ENCODE results near the gene N4BP2L2.

Gene N4BP2L2

DNA sequence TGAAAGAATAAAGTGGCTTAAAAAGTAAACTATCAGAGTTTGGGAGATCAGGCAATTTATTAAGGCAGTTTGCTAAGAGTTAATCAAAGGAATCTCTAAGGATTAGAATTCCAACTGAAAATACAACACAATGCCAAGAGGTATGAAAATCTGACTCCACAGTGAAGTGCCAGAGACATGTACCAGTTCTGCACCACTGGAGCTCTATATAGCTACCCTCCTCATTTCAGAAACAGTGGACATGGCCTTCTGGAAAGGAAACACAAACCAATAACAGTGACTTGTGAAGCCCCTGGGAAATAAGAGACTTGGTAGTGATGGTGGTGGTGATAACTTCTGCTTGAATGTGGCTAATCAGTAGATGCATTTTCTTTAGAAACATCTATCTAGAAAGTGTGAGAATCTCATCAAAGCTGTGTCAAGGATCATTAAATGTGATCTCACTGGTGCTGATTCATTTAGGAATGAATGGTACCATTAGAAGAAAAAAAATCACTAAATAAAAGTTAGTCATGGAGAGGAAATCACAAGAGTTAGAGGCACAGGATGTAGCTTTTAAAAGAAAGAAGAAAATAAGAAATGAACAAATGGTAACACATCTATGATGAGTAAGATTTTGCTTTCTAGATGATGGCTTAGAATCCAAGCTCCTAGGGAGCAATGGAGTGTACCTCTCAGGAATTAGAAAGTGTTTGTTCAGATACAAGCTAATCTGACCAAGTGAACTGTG lies 90.5 kb downstream of the N4BP2L2 start:
- no peak for ATAC-seq
- no peak for TF ChIP-seq ZNF565 (CRISPR knock-in tag; conservative IDR thresholded peaks at IDR 0.05; ENCODE audit: low read depth)
- no peak for TF ChIP-seq GLIS3 (CRISPR knock-in tag; IDR thresholded peaks at IDR 0.05)
- TF ChIP-seq, protein P1, sequence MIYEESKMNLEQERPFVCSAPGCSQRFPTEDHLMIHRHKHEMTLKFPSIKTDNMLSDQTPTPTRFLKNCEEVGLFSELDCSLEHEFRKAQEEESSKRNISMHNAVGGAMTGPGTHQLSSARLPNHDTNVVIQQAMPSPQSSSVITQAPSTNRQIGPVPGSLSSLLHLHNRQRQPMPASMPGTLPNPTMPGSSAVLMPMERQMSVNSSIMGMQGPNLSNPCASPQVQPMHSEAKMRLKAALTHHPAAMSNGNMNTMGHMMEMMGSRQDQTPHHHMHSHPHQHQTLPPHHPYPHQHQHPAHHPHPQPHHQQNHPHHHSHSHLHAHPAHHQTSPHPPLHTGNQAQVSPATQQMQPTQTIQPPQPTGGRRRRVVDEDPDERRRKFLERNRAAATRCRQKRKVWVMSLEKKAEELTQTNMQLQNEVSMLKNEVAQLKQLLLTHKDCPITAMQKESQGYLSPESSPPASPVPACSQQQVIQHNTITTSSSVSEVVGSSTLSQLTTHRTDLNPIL (CRISPR knock-in tag; IDR thresholded peaks at IDR 0.05; ENCODE audit: low read depth) = no peak
- no peak for TF ChIP-seq OSR1 (CRISPR knock-in tag; IDR thresholded peaks at IDR 0.05)
- TF ChIP-seq, protein P2, sequence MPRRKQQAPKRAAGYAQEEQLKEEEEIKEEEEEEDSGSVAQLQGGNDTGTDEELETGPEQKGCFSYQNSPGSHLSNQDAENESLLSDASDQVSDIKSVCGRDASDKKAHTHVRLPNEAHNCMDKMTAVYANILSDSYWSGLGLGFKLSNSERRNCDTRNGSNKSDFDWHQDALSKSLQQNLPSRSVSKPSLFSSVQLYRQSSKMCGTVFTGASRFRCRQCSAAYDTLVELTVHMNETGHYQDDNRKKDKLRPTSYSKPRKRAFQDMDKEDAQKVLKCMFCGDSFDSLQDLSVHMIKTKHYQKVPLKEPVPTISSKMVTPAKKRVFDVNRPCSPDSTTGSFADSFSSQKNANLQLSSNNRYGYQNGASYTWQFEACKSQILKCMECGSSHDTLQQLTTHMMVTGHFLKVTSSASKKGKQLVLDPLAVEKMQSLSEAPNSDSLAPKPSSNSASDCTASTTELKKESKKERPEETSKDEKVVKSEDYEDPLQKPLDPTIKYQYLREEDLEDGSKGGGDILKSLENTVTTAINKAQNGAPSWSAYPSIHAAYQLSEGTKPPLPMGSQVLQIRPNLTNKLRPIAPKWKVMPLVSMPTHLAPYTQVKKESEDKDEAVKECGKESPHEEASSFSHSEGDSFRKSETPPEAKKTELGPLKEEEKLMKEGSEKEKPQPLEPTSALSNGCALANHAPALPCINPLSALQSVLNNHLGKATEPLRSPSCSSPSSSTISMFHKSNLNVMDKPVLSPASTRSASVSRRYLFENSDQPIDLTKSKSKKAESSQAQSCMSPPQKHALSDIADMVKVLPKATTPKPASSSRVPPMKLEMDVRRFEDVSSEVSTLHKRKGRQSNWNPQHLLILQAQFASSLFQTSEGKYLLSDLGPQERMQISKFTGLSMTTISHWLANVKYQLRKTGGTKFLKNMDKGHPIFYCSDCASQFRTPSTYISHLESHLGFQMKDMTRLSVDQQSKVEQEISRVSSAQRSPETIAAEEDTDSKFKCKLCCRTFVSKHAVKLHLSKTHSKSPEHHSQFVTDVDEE (CRISPR knock-in tag; IDR thresholded peaks at IDR 0.05) = no peak
- no peak for TF ChIP-seq TCF4 (CRISPR knock-in tag; IDR thresholded peaks at IDR 0.05; ENCODE audit: borderline replicate concordance)
- TF ChIP-seq BACH2 (CRISPR knock-in tag; IDR thresholded peaks at IDR 0.05; ENCODE audit: borderline replicate concordance) = no peak
- TF ChIP-seq ZNF8 (CRISPR knock-in tag; IDR thresholded peaks at IDR 0.05) = no peak
- TF ChIP-seq TOX (CRISPR knock-in tag; IDR thresholded peaks at IDR 0.05; ENCODE audit: borderline replicate concordance) = no peak
- no peak for TF ChIP-seq SNAI2 (CRISPR knock-in tag; IDR thresholded peaks at IDR 0.05)
- TF ChIP-seq ESRRG (CRISPR knock-in tag; IDR thresholded peaks at IDR 0.05) = no peak
- TF ChIP-seq ZC3H10 (CRISPR knock-in tag; IDR thresholded peaks at IDR 0.05) = no peak
- no peak for TF ChIP-seq PPARA (CRISPR knock-in tag; IDR thresholded peaks at IDR 0.05; ENCODE audit: borderline replicate concordance)
- no peak for TF ChIP-seq RARB (CRISPR knock-in tag; IDR thresholded peaks at IDR 0.05)
- TF ChIP-seq ZFP3 (CRISPR knock-in tag; IDR thresholded peaks at IDR 0.05) = no peak
- TF ChIP-seq ARNTL (CRISPR knock-in tag; IDR thresholded peaks at IDR 0.05; ENCODE audit: borderline replicate concordance, low read depth) = no peak
- TF ChIP-seq ZFP30 (CRISPR knock-in tag; IDR thresholded peaks at IDR 0.05) = no peak
- TF ChIP-seq, protein P3, sequence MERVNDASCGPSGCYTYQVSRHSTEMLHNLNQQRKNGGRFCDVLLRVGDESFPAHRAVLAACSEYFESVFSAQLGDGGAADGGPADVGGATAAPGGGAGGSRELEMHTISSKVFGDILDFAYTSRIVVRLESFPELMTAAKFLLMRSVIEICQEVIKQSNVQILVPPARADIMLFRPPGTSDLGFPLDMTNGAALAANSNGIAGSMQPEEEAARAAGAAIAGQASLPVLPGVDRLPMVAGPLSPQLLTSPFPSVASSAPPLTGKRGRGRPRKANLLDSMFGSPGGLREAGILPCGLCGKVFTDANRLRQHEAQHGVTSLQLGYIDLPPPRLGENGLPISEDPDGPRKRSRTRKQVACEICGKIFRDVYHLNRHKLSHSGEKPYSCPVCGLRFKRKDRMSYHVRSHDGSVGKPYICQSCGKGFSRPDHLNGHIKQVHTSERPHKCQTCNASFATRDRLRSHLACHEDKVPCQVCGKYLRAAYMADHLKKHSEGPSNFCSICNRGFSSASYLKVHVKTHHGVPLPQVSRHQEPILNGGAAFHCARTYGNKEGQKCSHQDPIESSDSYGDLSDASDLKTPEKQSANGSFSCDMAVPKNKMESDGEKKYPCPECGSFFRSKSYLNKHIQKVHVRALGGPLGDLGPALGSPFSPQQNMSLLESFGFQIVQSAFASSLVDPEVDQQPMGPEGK (CRISPR knock-in tag; IDR thresholded peaks at IDR 0.05; ENCODE audit: borderline replicate concordance) = no peak
- no peak for TF ChIP-seq CSDC2 (CRISPR knock-in tag; IDR thresholded peaks at IDR 0.05)

DNA sequence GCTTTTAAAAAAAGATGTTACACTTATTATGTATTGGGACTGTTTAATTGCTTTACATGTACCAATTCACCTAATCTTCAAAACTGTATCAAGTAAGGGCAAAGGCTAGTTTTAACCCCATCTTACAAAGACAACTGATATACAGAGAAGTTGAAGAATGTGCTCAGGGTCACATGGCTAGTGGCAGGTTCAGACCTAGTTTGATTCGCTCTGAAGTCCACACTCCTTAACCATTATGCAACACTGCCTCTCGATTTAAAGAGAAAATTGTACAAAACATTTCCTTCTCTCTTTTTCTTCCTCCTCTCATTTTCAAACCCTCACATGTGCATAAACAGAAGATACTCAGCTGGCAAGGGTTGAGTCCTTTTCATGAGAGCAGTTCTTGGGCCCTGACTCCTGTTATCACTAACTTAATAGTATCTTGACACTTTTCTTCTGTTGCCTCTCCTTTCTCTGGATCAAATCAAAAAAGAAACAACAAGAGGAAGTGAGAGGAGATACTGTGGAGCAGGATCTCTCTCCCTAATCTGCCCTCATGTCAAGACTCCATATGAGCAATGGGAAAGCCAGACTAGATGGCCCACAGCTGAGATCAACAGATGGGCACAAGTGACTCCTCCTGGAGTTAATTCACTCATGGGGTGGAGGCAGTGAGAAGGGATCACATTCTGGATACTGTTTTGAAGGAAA lies 91.7 kb downstream of the N4BP2L2 start:
- no peak for ATAC-seq
- no peak for TF ChIP-seq PPARA (CRISPR knock-in tag; IDR thresholded peaks at IDR 0.05; ENCODE audit: borderline replicate concordance)
- TF ChIP-seq GLIS3 (CRISPR knock-in tag; IDR thresholded peaks at IDR 0.05) = no peak
- no peak for TF ChIP-seq ESRRG (CRISPR knock-in tag; IDR thresholded peaks at IDR 0.05)
- no peak for TF ChIP-seq SNAI2 (CRISPR knock-in tag; IDR thresholded peaks at IDR 0.05)
- no peak for TF ChIP-seq ZNF70 (CRISPR knock-in tag; IDR thresholded peaks at IDR 0.05)
- TF ChIP-seq, protein P4, sequence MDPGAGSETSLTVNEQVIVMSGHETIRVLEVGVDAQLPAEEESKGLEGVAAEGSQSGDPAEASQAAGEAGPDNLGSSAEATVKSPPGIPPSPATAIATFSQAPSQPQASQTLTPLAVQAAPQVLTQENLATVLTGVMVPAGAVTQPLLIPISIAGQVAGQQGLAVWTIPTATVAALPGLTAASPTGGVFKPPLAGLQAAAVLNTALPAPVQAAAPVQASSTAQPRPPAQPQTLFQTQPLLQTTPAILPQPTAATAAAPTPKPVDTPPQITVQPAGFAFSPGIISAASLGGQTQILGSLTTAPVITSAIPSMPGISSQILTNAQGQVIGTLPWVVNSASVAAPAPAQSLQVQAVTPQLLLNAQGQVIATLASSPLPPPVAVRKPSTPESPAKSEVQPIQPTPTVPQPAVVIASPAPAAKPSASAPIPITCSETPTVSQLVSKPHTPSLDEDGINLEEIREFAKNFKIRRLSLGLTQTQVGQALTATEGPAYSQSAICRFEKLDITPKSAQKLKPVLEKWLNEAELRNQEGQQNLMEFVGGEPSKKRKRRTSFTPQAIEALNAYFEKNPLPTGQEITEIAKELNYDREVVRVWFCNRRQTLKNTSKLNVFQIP (CRISPR knock-in tag; IDR thresholded peaks at IDR 0.05; ENCODE audit: borderline replicate concordance, low read depth) = no peak
- TF ChIP-seq ARNTL (CRISPR knock-in tag; IDR thresholded peaks at IDR 0.05; ENCODE audit: borderline replicate concordance, low read depth) = no peak
- TF ChIP-seq ZFP3 (CRISPR knock-in tag; IDR thresholded peaks at IDR 0.05) = no peak
- TF ChIP-seq, protein P1 (CRISPR knock-in tag; IDR thresholded peaks at IDR 0.05; ENCODE audit: low read depth) = no peak
- no peak for TF ChIP-seq ZFP30 (CRISPR knock-in tag; IDR thresholded peaks at IDR 0.05)
- TF ChIP-seq, protein P3 (CRISPR knock-in tag; IDR thresholded peaks at IDR 0.05; ENCODE audit: borderline replicate concordance) = no peak
- no peak for TF ChIP-seq OSR1 (CRISPR knock-in tag; IDR thresholded peaks at IDR 0.05)
- TF ChIP-seq BACH2 (CRISPR knock-in tag; IDR thresholded peaks at IDR 0.05; ENCODE audit: borderline replicate concordance) = no peak
- TF ChIP-seq CSDC2 (CRISPR knock-in tag; IDR thresholded peaks at IDR 0.05) = no peak
- no peak for TF ChIP-seq ZC3H10 (CRISPR knock-in tag; IDR thresholded peaks at IDR 0.05)
- TF ChIP-seq RARB (CRISPR knock-in tag; IDR thresholded peaks at IDR 0.05) = no peak
- no peak for TF ChIP-seq TOX (CRISPR knock-in tag; IDR thresholded peaks at IDR 0.05; ENCODE audit: borderline replicate concordance)
- no peak for TF ChIP-seq ZNF565 (CRISPR knock-in tag; conservative IDR thresholded peaks at IDR 0.05; ENCODE audit: low read depth)
- no peak for TF ChIP-seq ISL1 (CRISPR knock-in tag; IDR thresholded peaks at IDR 0.05)
